Thyroid gland (tissue), 4 donors: ENCODE measurements around the gene RHBDD1.

Experiments used
- POLR2A ChIP-seq, 2 donors: fragments of 450-650 bp; IDR thresholded peaks; one replicate each; pipeline ENCODE4 v1.6.1; 2017; ENCODE audit warnings: antibody characterized with exemption in 2 of 2, mild to moderate bottlenecking in 2 of 2, moderate library complexity in 1 of 2
- TF ChIP-seq, protein P1 (sequence below), 6 experiments: fragments of 200-600 bp in 3 of 6; fragments of 450-650 bp in 3 of 6; sonication (generic) in 3 of 6; IDR thresholded peaks; one replicate each; pipeline ENCODE4 v1.5.1; 2016 to 2019; ENCODE audit warnings: antibody characterized with exemption in 6 of 6, mild to moderate bottlenecking in 2 of 6, inconsistent platforms in 1 of 6, moderate library complexity in 1 of 6

DNA sequence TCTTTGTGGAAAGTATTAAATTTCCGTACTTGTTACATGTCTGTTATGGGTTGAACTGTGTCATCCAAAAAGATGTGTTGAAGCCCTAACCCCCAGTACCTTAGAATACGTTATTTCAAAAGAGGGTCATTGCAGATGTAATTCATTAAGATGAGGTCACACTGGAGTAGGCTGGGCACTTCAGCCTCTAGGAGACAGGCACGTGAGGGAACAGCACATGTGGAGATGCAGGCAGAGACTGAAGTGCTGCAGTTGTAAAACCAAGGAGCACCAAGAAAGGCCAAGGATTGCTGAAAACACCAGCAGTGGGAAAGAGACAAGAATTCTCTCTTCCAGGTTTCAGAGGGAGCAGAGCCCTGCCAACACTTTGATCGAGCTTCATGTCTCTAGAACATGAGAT lies 4.6 kb upstream of the RHBDD1 start:
- TF ChIP-seq, protein P1, sequence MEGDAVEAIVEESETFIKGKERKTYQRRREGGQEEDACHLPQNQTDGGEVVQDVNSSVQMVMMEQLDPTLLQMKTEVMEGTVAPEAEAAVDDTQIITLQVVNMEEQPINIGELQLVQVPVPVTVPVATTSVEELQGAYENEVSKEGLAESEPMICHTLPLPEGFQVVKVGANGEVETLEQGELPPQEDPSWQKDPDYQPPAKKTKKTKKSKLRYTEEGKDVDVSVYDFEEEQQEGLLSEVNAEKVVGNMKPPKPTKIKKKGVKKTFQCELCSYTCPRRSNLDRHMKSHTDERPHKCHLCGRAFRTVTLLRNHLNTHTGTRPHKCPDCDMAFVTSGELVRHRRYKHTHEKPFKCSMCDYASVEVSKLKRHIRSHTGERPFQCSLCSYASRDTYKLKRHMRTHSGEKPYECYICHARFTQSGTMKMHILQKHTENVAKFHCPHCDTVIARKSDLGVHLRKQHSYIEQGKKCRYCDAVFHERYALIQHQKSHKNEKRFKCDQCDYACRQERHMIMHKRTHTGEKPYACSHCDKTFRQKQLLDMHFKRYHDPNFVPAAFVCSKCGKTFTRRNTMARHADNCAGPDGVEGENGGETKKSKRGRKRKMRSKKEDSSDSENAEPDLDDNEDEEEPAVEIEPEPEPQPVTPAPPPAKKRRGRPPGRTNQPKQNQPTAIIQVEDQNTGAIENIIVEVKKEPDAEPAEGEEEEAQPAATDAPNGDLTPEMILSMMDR (IDR thresholded peaks at IDR 0.05): no peak
- TF ChIP-seq POLR2A (IDR thresholded peaks at IDR 0.05): no peak
